Measurements from ENCODE around the gene FCGR1A.
"Not testable (repeated sequence)": the region's sequence is repeated elsewhere in the genome, so short reads cannot be mapped to it uniquely, and the experiment has no call there.

Gene FCGR1A

DNA sequence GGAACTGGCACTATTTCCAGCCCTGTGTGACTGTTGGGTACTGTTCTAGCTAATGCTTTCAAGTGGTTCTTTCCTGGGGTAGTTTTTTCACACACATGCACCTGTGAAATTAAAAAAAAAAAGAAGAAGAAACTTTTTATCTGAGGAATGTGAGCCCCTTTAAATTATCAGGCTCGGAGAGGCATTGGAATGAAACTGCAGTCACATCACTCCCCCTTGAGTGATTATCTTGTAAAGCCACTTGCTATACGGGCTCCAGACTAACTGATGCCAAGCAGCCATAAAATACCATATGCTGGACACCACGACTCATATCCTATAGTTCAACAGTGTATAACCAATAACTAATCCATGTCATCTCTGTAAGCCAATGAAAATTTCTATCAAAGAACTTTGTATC lies 5.4 kb upstream of the FCGR1A start:
- H2BK15ac ChIP-seq (ENCODE audit: low read depth, poor library complexity, severe bottlenecking); H4K8ac ChIP-seq (ENCODE audit: low read length); H3K36me3 ChIP-seq (ENCODE audit: control insufficient read depth in 1 of 2, insufficient read depth in 2 of 2, low read depth in 1 of 2, low read length in 2 of 2); H4K91ac ChIP-seq (ENCODE audit: low read length); H3K79me1 ChIP-seq (replicated peaks; ENCODE audit: low read length, poor library complexity, severe bottlenecking); H3K9ac ChIP-seq (ENCODE audit: low read length); H2BK12ac ChIP-seq (ENCODE audit: low read length in 2 of 2); H3K4me2 ChIP-seq (ENCODE audit: low read length, poor library complexity, severe bottlenecking); H2BK5ac ChIP-seq (ENCODE audit: low read depth, low read length, poor library complexity, severe bottlenecking); H3K27ac ChIP-seq (ENCODE audit: low read length, poor library complexity, severe bottlenecking); H3K4me3 ChIP-seq (ENCODE audit: insufficient read depth in 1 of 2, low read depth in 1 of 2, low read length in 2 of 2); H3K4me1 ChIP-seq (ENCODE audit: control insufficient read depth, insufficient read depth, low read depth, low read length); H2AK5ac ChIP-seq (ENCODE audit: low read length, severe bottlenecking); H3K27me3 ChIP-seq (ENCODE audit: control insufficient read depth in 1 of 2, insufficient read depth in 1 of 2, low read length in 2 of 2); H3K14ac ChIP-seq (ENCODE audit: low read length in 2 of 2); H3K23ac ChIP-seq (ENCODE audit: low read length in 2 of 2); H2BK120ac ChIP-seq (ENCODE audit: low read depth, low read length); DNase-seq; H3K9me3 ChIP-seq (ENCODE audit: control insufficient read depth, low read length); H2AFZ ChIP-seq (ENCODE audit: low read depth, low read length); H3K4ac ChIP-seq (ENCODE audit: low read depth in 1 of 2, low read length in 2 of 2); H3K18ac ChIP-seq (ENCODE audit: low read depth in 1 of 2, low read length in 2 of 2): not testable (repeated sequence)
- no CpG with 5 or more reads among the region's 3 CpGs for WGBS

DNA sequence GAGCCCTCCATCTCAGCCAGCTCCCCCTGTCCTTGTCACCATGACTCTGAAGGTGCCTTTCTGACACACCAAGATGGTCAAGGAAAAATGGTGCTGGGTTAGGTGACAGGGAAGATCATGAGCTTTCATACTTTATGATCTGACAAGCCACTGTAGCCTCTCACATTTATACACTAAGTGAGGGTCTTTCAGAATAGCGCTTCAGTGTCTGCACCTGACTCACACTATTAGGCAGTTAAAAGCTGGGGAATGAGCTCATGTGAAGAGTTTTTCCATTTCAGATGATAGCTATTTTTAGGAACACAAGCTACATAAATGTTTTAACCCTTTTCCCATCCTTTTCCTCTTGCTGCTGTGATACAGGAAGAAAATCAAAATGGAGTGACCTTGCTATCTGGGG lies 4.2 kb upstream of the FCGR1A start:
- WGBS: no CpG with 5 or more reads among the region's 1 CpG

DNA sequence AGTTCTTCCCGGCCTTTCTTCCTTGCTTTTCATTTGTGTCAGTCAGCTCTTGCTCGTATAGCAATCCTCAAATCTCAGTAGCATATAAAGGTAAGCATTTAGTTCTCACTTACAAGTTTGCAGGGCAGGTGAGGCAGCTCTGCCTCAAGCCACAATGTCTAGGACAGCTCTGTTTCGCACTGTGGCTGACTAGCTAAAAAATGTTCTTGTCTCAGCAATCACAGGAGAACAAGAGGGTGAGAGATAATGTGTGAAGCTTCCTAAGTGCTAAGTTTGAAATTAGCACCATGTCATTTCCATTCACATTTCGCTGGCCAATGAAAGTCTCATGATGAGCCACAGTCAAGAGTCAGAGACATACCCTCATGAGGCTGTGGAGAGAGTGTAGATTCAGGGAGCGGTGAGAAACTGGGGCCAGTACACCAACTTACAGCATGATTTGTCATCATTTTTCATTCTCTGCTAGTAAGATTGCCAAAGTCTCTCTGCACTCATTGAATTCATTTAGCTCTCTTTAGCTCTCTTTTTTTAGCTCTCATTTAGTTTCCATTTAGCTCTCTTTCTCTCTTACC lies 995 bp upstream of the FCGR1A start:
- not testable (repeated sequence) for H2AFZ ChIP-seq (ENCODE audit: low read depth, low read length); H2AK5ac ChIP-seq (ENCODE audit: low read length, severe bottlenecking); H2BK120ac ChIP-seq (ENCODE audit: low read depth, low read length); H3K4ac ChIP-seq (ENCODE audit: low read depth in 1 of 2, low read length in 2 of 2); H3K18ac ChIP-seq (ENCODE audit: low read depth in 1 of 2, low read length in 2 of 2); H2BK12ac ChIP-seq (ENCODE audit: low read length in 2 of 2); H3K79me1 ChIP-seq (replicated peaks; ENCODE audit: low read length, poor library complexity, severe bottlenecking); H4K8ac ChIP-seq (ENCODE audit: low read length); H2BK15ac ChIP-seq (ENCODE audit: low read depth, poor library complexity, severe bottlenecking); H3K27me3 ChIP-seq (ENCODE audit: control insufficient read depth in 1 of 2, insufficient read depth in 1 of 2, low read length in 2 of 2); H3K27ac ChIP-seq (ENCODE audit: low read length, poor library complexity, severe bottlenecking); H3K23ac ChIP-seq (ENCODE audit: low read length in 2 of 2); H3K14ac ChIP-seq (ENCODE audit: low read length in 2 of 2); H3K4me1 ChIP-seq (ENCODE audit: control insufficient read depth, insufficient read depth, low read depth, low read length); H3K36me3 ChIP-seq (ENCODE audit: control insufficient read depth in 1 of 2, insufficient read depth in 2 of 2, low read depth in 1 of 2, low read length in 2 of 2); H3K9me3 ChIP-seq (ENCODE audit: control insufficient read depth, low read length); H3K4me2 ChIP-seq (ENCODE audit: low read length, poor library complexity, severe bottlenecking); H2BK5ac ChIP-seq (ENCODE audit: low read depth, low read length, poor library complexity, severe bottlenecking); H4K91ac ChIP-seq (ENCODE audit: low read length); H3K4me3 ChIP-seq (ENCODE audit: insufficient read depth in 1 of 2, low read depth in 1 of 2, low read length in 2 of 2); H3K9ac ChIP-seq (ENCODE audit: low read length); DNase-seq
- WGBS: 100% methylated on average over 1 of the region's 5 CpGs

More for the DNA sequence above, 4.2 kb upstream of the FCGR1A start:
- H3K27me3 ChIP-seq (ENCODE audit: control insufficient read depth in 1 of 2, insufficient read depth in 1 of 2, low read length in 2 of 2); H3K9ac ChIP-seq (ENCODE audit: low read length); H2BK5ac ChIP-seq (ENCODE audit: low read depth, low read length, poor library complexity, severe bottlenecking); H3K36me3 ChIP-seq (ENCODE audit: control insufficient read depth in 1 of 2, insufficient read depth in 2 of 2, low read depth in 1 of 2, low read length in 2 of 2); H2AFZ ChIP-seq (ENCODE audit: low read depth, low read length); H4K8ac ChIP-seq (ENCODE audit: low read length); H2BK15ac ChIP-seq (ENCODE audit: low read depth, poor library complexity, severe bottlenecking); H2AK5ac ChIP-seq (ENCODE audit: low read length, severe bottlenecking); H3K79me1 ChIP-seq (replicated peaks; ENCODE audit: low read length, poor library complexity, severe bottlenecking); H3K4me3 ChIP-seq (ENCODE audit: insufficient read depth in 1 of 2, low read depth in 1 of 2, low read length in 2 of 2); H3K4ac ChIP-seq (ENCODE audit: low read depth in 1 of 2, low read length in 2 of 2); H3K23ac ChIP-seq (ENCODE audit: low read length in 2 of 2); H3K9me3 ChIP-seq (ENCODE audit: control insufficient read depth, low read length); H2BK12ac ChIP-seq (ENCODE audit: low read length in 2 of 2); H3K4me2 ChIP-seq (ENCODE audit: low read length, poor library complexity, severe bottlenecking); H3K18ac ChIP-seq (ENCODE audit: low read depth in 1 of 2, low read length in 2 of 2); H3K4me1 ChIP-seq (ENCODE audit: control insufficient read depth, insufficient read depth, low read depth, low read length); H3K27ac ChIP-seq (ENCODE audit: low read length, poor library complexity, severe bottlenecking); DNase-seq; H3K14ac ChIP-seq (ENCODE audit: low read length in 2 of 2); H4K91ac ChIP-seq (ENCODE audit: low read length); H2BK120ac ChIP-seq (ENCODE audit: low read depth, low read length): not testable (repeated sequence)

DNA sequence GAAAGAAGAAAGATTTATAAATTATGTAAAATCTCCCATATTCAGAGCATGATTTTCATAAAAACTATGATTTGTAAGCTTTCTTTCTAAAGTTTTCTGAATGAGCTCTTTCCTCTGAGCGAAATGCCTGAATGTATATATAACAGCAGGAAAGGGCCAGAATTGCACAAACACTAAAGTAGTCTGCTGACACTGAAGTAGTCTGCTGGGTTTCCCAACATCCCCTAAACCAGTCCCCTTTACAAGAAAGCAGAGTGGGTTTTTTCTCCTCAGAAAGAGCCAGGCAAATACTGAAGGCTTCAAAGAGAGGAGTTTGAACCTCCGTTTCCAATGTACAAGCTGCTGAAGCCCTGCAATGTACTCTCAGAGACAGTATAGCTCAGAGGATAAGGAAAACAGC lies 795 bp downstream of the FCGR1A start:
- not testable (repeated sequence) for H3K4me1 ChIP-seq (ENCODE audit: control insufficient read depth, insufficient read depth, low read depth, low read length); H3K18ac ChIP-seq (ENCODE audit: low read depth in 1 of 2, low read length in 2 of 2); H2BK15ac ChIP-seq (ENCODE audit: low read depth, poor library complexity, severe bottlenecking); H3K4ac ChIP-seq (ENCODE audit: low read depth in 1 of 2, low read length in 2 of 2); H2BK120ac ChIP-seq (ENCODE audit: low read depth, low read length); H3K27ac ChIP-seq (ENCODE audit: low read length, poor library complexity, severe bottlenecking); H4K91ac ChIP-seq (ENCODE audit: low read length); DNase-seq; H2AK5ac ChIP-seq (ENCODE audit: low read length, severe bottlenecking); H3K36me3 ChIP-seq (ENCODE audit: control insufficient read depth in 1 of 2, insufficient read depth in 2 of 2, low read depth in 1 of 2, low read length in 2 of 2); H3K4me3 ChIP-seq (ENCODE audit: insufficient read depth in 1 of 2, low read depth in 1 of 2, low read length in 2 of 2); H4K8ac ChIP-seq (ENCODE audit: low read length); H3K27me3 ChIP-seq (ENCODE audit: control insufficient read depth in 1 of 2, insufficient read depth in 1 of 2, low read length in 2 of 2); H3K23ac ChIP-seq (ENCODE audit: low read length in 2 of 2); H3K9ac ChIP-seq (ENCODE audit: low read length); H3K9me3 ChIP-seq (ENCODE audit: control insufficient read depth, low read length); H3K79me1 ChIP-seq (replicated peaks; ENCODE audit: low read length, poor library complexity, severe bottlenecking); H3K14ac ChIP-seq (ENCODE audit: low read length in 2 of 2); H3K4me2 ChIP-seq (ENCODE audit: low read length, poor library complexity, severe bottlenecking); H2BK5ac ChIP-seq (ENCODE audit: low read depth, low read length, poor library complexity, severe bottlenecking); H2BK12ac ChIP-seq (ENCODE audit: low read length in 2 of 2); H2AFZ ChIP-seq (ENCODE audit: low read depth, low read length)
- no CpG with 5 or more reads among the region's 2 CpGs for WGBS

Measured in mesenchymal stem cell (in vitro differentiated cells and primary cell).